Activated CD8-positive, alpha-beta memory T cell treated with anti-CD3 and anti-CD28 coated beads for 48 hours (primary cell): ENCODE measurements around the gene TENM3.

Experiments
- DNase-seq, 3 experiments: peaks; one replicate each; pipeline ENCODE4 v3.0.0-alpha.2; 2020; ENCODE audit warnings: low read depth in 2 of 3, low spot score in 2 of 3

TENM3 gene

DNA sequence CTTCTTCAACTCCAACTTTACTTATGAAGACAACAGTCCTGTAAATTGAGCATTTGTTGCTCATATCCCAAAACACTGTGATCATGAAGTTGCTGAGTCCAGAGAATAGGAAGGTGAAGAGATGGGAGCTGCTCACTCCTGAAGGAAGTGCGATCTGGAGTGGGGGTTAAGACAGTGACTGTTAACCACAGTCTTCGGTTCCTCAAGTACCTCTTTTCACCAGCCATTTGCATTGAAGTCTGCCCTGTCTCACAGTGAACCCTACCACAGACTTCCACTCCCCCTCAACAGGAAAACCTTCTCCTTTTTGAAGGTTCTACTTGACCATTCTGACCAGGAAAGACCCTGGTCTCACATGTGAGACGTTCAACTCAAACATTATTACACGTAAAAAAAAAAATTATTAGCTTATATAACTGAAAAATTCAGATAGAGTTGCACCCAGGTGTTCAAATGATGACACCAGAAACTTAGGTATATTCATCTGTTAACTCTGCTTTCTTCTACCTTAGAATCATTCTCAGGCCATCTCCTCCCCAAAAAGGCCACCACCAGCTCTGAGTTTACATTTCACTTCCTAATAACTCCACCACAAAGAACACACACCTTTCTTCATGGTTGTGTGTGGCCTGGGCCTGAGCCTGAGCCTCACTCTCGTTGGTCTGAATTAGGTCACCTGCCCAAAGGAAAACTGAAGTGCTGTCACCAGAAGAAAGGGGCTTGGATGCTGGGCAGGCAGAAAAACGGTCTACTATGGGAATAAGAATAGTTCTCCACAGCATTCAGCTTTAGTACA lies 474.8 kb downstream of the TENM3 start:
- no peak for DNase-seq

DNA sequence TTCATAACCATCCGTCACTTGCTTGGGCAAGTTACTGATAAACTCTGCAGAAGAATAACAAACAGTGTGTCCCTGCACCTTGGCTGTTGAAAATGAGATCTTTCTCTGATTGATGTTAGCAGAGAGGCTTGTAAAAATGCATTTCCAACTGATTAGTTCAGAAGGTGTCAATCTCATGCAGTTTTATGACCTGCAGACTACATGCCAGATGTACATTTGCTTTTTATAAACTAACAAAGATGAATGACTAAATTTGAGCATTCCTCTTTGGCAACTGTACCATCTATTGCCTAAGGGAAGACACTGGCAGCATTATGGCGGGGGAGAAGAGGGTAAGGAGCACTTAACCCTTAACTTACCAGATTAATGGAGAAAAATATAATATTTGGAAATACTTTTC lies 481.2 kb downstream of the TENM3 start:
- DNase-seq, result no peak

DNA sequence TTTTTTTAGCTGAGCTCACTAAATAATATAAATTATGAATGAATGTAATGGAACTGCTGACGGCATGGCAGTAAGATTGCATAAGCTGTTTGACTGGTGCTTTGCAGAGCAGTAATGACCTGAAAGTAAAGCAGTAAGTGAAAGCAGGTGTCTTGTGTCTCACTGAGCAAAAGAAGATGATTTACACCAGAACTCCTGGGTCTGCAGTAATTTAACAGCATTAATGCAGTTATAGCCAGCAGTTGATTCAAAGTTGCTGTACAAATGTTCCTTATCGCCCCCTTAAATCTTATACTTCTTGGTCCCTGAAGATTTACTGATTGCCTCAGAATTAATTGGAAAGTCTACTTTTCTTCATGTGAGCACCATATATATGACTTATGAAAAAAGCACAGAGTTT lies 486.3 kb downstream of the TENM3 start:
- DNase-seq, result no peak

- DNase-seq, result no peak
These were observed 487.6 kb downstream of the TENM3 start for GRCh38 chr4:182730791-182731190.

GRCh38 chr4:182736207-182736606 lies 493.0 kb downstream of the TENM3 start:
- no peak for DNase-seq

DNA sequence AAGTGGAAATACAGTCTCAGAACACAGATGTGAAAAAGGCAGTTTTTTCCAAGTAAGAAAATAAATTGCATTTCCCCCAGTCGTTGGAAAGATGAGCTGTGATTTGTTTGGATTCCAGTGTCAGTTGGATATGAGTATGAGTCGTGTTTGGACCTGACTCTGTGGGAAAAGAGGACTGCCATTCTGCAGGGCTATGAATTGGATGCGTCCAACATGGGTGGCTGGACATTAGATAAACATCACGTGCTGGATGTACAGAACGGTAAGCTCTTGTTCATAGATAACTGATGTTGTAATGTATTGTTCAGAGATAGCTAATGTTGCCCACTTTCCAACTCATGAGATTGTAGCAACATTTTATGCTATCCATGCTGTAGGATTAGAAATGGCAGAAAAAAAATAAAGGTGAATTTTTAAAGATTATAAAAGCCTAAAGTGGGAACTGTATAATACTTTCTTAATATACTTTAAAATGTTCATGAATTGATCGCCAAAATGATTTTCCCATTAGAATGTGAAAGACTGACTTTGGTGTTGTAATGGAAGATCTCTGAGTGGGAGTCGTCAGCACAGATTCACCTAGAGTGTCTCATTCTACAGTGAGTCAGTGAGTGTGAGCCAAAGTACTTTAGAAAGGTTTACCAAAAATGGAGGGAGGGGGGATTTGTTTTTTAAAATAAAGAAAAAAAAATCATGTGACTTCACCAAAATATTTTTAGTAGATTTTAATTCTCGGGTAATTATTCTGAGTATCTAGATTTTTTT lies 495.3 kb downstream of the TENM3 start:
- DNase-seq, result no peak

DNA sequence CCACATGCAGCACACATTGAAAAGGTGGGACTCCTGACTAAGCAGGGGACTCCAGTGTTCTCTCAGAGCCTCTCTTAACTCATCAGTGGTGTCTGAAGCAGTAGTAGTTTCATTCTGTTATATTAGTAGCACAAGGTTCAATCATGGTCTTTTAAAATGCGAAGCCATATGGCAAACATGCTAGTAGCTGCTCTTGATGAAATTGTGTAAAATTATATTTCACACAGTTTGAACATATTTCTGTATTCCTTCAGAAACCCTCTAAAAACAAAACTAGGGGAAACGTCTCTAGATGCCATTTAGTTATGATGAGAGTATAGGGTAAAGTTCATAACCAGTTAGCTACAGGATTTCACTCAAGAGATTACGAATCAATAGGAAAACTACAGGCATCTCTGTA lies 497.1 kb downstream of the TENM3 start:
- no peak for DNase-seq

DNA sequence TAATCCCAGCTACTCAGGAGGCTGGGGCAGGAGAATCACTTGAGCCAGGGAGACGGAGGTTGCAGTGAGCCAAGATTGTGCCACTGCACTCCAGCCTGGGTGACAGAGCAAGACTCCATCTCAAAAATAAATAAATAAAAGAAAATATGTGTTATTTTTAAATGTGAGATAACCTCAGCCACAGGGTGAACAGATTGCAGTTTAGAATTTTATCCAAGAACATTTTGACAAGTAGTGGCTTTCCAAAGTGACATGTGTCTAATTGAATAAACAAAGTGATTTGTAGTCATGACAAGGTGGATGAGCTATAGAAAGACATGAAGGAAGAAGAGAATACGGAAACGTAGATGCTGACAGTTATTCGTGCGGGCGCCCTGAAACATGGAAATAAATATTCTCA lies 497.9 kb downstream of the TENM3 start:
- no peak for DNase-seq

DNA sequence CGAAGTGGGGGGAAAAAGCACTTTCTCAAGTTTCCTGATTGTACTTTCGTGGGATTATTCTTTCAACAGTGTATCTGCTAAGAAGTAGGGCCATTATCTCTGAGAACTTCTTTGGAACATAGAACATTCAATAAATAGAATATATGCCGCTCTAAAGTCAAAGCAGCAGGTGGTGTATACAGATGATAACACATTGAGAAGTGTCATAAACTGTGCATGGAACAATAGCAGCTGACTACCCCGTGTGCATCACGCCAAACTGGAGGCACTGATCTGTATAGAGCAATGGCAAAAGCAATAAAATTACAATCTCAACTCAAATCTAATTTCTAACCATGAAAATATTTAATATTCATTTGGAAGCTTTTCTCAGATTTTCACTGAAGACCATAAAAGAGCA lies 498.7 kb downstream of the TENM3 start:
- no peak for DNase-seq

DNA sequence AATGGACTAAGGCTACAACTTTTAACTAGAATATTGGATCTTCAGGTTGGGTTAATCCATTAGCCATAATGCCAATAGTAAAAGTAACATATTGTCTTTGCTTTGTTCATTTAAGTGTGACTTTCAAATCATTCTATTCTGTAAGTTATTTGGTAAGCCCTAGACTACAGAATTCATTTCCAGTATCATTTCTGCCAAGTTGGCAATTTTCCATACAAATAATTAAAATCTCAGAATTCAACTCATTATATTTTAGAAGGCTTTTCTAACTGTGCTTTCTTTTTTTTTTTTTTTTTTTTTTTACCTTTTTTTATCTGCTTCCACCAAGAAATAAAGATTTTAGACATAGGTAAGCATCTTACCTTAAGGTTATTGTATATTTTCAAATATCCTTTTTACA lies 500.6 kb downstream of the TENM3 start:
- DNase-seq, result no peak

GRCh38 chr4:182745237-182745636 lies 502.0 kb downstream of the TENM3 start:
- DNase-seq, result no peak

DNA sequence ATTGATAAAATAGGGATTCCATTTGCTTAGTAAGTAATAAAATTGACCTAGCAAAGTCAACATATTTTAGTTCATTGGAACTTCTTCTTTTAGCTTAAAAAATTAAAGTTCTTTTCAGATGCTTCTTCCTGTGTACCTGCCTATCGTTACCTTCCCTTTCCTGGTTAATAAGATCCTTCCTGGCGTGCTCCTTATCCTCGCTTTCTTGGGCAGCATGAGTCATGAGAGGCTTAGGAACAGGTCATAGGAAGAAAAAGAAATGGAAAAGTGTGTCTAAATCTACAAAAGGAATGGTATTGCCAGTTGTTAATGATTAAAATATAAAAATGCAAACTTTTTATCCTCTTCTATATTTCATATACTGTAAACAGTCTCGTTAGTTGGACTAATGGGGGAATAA lies 503.7 kb downstream of the TENM3 start:
- DNase-seq, result no peak

DNA sequence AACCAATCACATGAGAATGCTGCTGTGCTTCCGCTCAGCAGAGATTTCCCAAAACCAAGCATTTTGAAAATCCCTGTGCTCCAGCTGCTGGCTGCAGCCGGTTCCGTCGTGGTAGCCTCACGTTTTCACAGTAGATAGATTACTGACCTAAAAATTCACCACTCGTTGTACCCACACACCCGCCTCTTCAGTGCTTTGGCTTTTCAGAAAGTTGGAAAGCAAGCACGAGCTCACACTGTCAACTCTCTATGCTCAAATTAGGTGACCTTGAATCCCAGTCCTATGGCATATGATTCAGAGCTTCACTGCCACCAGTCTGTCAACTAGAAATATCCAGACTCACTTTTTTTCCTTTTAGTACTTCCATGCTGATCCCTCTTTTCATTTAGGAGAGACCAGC lies 505.1 kb downstream of the TENM3 start:
- DNase-seq, result no peak

GRCh38 chr4:182748949-182749348 lies 505.7 kb downstream of the TENM3 start:
- DNase-seq, result no peak

GRCh38 chr4:182749667-182750167 lies 506.5 kb downstream of the TENM3 start:
- DNase-seq, result no peak

GRCh38 chr4:182752158-182752910 lies 509.1 kb downstream of the TENM3 start:
- no peak for DNase-seq

GRCh38 chr4:182754895-182755294 lies 511.7 kb downstream of the TENM3 start:
- DNase-seq, result no peak

DNA sequence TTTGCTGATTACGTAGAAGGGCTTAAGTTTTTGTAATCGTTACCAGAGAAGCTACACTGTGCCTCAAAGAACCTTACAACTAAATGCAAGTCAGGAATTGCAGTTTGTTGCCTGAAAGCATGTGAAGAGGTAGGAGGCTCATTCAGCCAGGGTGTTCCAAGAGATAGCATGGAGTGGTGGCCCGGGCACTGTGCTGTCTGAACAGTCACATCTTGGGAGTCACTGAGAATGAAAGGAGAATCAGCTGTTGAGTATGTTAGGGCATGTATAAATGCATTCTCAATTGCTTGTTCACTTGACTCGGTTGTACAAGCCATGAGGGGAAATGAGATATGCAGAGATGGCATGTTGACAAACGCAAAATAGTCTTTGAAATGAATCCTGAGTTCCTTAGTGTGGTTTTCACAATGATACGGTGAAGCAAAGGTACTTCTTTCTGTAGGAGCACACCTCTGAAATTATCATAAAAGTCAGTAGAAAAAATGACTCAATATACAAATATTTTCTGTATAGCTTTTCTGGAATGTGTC lies 513.0 kb downstream of the TENM3 start:
- no peak for DNase-seq

DNA sequence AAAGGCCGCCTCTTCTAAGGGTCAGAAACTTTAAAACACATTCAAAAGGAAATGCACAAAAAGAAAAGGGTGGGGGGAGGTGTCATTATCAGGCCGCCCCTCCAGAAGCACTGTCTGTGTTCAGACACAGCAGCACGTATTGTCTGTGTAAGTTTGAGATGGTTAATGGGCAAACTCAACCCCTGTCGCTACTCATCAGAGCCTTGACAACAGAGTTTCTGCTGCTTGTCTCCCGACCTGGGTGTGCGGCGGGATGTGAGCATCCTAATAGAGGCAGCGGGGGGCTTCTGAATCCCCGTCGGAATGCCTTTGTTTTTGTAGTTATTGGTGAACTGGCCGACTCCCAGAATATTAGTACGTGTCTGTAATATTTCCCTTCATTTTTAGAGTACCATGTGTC lies 515.1 kb downstream of the TENM3 start:
- DNase-seq, result no peak

DNA sequence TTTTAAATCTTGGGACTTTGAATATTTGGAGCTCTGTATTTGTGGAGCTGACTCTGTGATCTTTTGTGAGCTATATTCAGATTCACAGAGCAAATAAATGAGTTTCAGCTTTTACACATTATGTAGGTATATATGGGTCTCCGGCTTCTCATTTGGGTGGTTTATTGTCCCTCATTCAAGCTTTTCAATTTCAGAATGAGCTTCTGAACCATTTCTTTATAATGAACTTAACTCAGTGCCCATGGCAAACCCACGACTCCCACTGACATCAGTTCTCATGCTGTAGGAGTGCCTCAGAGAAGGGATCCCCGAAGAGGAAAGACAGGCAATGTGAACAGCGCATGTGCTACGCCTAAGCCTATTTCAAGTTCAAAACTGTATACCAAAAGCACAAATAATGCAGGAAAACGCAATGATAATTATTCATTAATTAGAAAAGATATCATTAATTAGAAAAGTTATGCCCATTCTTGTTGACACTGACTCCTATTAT lies 517.4 kb downstream of the TENM3 start:
- DNase-seq, result no peak

- DNase-seq, result no peak
These were observed 520.9 kb downstream of the TENM3 start for GRCh38 chr4:182764137-182764536.
